HepG2 (cell line): ENCODE data around the gene C5orf15. TPM values are rescaled to one million over a fixed set of nuclear protein-coding genes. Genes with fewer than 3 reads are reported as not detected.

Source experiments
- KDM4B ChIP-seq: sonication (generic); formaldehyde crosslinking; IDR thresholded peaks from 2 replicates; pipeline ENCODE4 v1.4.0; 2020; ENCODE audit warnings: missing genetic modification reagents
- KDM5A ChIP-seq: fragments of 200-600 bp; sonication (generic); IDR thresholded peaks from 2 replicates; pipeline ENCODE4 v1.7.0; 2018; ENCODE audit warnings: antibody characterized with exemption, mild to moderate bottlenecking, low read length, borderline replicate concordance
- MAFK ChIP-seq, 2 experiments: IDR thresholded peaks in 1 of 2; conservative IDR thresholded peaks in 1 of 2; 2 replicates each; pipeline ENCODE4 v1.6.1; 2011; ENCODE audit warnings: improper control_type of control experiment in 2 of 2, low read length in 2 of 2
- NAIF1 ChIP-seq: sonication (generic); formaldehyde crosslinking; IDR thresholded peaks from 2 replicates; pipeline ENCODE4 v1.5.0; 2020; ENCODE audit warnings: mild to moderate bottlenecking, missing genetic modification reagents, borderline replicate concordance
- ZC3H4 ChIP-seq: sonication (generic); formaldehyde crosslinking; IDR thresholded peaks from 2 replicates; pipeline ENCODE4 v1.4.0; 2020; ENCODE audit warnings: missing genetic modification reagents, borderline replicate concordance
- ZNF530 ChIP-seq: sonication (generic); formaldehyde crosslinking; IDR thresholded peaks from 2 replicates; pipeline ENCODE4 v1.5.0; 2020; ENCODE audit warnings: low read depth, mild to moderate bottlenecking, missing genetic modification reagents
- polyA plus RNA-seq, 8 experiments: library from polyadenylated mRNA; depleted of rRNA in 3 of 8; stranded (reverse) in 7 of 8; unstranded in 1 of 8; fragments of >200 nt; fragmentation: Illumina TruSeq in 4 of 8; extraction: Trizol in 4 of 8; gene quantifications; 2 replicates each; pipeline versions ENCODE4 v1.2.1 to v1.2.3, GENCODE V29; 2011 to 2016; ENCODE audit warnings: low read depth in 4 of 8, missing spikeins in 1 of 8, mixed read lengths in 1 of 8; ENCODE audit not compliant: insufficient read depth in 1 of 8
- total RNA-seq, 5 experiments: library from RNA; depleted of rRNA; stranded (reverse); fragments of >200 nt; fragmentation: Illumina TruSeq; extraction: Trizol; gene quantifications; 2 replicates each; pipeline ENCODE4 v1.2.3, GENCODE V29; 2016; ENCODE audit warnings: low read depth in 1 of 5
- TF ChIP-seq, protein P1 (sequence below), 2 experiments: fragments of 450-650 bp in 1 of 2; sonication (generic) in 1 of 2; formaldehyde crosslinking in 1 of 2; IDR thresholded peaks; 2 replicates each; pipeline versions ENCODE4 v1.6.1 to v1.8.0; 2016 to 2022; ENCODE audit warnings: antibody characterized with exemption in 1 of 2, mild to moderate bottlenecking in 1 of 2, missing genetic modification reagents in 1 of 2
- TF ChIP-seq, protein P2 (sequence below): sonication (generic); formaldehyde crosslinking; IDR thresholded peaks from 2 replicates; pipeline ENCODE4 v1.4.0; 2020; ENCODE audit warnings: missing genetic modification reagents, low read depth, mild to moderate bottlenecking, borderline replicate concordance
- TF ChIP-seq, protein P3 (sequence below): sonication (generic); formaldehyde crosslinking; IDR thresholded peaks from 2 replicates; pipeline ENCODE4 v1.4.0; 2020; ENCODE audit warnings: missing genetic modification reagents, borderline replicate concordance
- TF ChIP-seq, protein P4 (sequence below): conservative IDR thresholded peaks from 2 replicates; pipeline ENCODE4 v1.6.1; 2018; ENCODE audit warnings: missing genetic modification reagents

C5orf15 gene
- total and polyA plus RNA-seq, 2 of the 13 experiments (the other 11 are each of a cell fraction or from before 2014, with no cell fraction given) = 58.5 to 82.7 TPM

DNA sequence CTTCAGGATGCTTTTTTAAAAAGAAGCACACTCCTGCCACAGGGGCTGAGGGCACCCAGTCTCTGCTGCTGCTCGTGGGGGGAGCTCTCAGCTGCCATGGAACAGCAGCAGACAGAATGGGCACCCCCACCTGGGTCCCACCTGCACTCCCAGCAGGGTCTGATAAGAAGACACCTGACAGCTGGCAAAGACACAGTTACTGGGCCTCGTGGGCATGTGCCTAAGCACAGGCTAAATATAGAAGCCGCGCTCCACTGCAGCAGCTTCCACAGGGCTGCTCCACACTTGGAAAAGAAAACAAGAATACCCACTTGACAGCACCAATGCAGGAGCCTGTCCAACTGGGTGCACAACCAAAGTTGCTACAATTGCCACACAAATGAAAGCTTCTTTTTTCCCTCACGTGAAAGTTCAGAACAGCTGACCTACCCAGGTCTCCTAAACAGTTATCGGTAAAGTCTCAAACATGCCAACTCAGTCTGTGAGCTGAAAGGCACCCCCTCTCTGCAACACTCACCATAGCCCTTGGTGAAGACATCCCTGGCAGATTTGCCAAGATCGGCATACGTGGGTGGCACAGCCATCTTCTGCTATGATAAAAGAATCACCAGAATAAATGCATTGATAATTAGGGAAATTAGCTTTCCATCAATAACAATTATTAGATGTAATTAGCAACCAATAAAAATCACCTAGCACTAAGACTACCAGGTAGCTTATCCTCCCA lies 24.2 kb upstream of the C5orf15 start (continued):
- TF ChIP-seq, protein P1, sequence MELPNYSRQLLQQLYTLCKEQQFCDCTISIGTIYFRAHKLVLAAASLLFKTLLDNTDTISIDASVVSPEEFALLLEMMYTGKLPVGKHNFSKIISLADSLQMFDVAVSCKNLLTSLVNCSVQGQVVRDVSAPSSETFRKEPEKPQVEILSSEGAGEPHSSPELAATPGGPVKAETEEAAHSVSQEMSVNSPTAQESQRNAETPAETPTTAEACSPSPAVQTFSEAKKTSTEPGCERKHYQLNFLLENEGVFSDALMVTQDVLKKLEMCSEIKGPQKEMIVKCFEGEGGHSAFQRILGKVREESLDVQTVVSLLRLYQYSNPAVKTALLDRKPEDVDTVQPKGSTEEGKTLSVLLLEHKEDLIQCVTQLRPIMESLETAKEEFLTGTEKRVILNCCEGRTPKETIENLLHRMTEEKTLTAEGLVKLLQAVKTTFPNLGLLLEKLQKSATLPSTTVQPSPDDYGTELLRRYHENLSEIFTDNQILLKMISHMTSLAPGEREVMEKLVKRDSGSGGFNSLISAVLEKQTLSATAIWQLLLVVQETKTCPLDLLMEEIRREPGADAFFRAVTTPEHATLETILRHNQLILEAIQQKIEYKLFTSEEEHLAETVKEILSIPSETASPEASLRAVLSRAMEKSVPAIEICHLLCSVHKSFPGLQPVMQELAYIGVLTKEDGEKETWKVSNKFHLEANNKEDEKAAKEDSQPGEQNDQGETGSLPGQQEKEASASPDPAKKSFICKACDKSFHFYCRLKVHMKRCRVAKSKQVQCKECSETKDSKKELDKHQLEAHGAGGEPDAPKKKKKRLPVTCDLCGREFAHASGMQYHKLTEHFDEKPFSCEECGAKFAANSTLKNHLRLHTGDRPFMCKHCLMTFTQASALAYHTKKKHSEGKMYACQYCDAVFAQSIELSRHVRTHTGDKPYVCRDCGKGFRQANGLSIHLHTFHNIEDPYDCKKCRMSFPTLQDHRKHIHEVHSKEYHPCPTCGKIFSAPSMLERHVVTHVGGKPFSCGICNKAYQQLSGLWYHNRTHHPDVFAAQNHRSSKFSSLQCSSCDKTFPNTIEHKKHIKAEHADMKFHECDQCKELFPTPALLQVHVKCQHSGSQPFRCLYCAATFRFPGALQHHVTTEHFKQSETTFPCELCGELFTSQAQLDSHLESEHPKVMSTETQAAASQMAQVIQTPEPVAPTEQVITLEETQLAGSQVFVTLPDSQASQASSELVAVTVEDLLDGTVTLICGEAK (IDR thresholded peaks at IDR 0.05) = no peak
- TF ChIP-seq, protein P1 (CRISPR knock-in tag; IDR thresholded peaks at IDR 0.05) = no peak
- TF ChIP-seq ZC3H4 (no peak), NAIF1 (CRISPR knock-in tag) (no peak), ZNF530 (CRISPR knock-in tag) (no peak), KDM5A (no peak), MAFK (conservative IDR thresholded peaks at IDR 0.05 in 1 of 2, IDR thresholded peaks at IDR 0.05 in 1 of 2; ENCODE audit: low read length in 2 of 2) (no peak), KDM4B (no peak)
- TF ChIP-seq, protein P2, sequence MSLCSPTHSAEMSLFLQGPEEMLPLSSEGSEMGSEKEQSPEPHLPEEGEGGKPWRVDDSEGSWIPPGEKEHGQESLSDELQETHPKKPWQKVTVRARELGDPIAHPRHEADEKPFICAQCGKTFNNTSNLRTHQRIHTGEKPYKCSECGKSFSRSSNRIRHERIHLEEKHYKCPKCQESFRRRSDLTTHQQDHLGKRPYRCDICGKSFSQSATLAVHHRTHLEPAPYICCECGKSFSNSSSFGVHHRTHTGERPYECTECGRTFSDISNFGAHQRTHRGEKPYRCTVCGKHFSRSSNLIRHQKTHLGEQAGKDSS (CRISPR knock-in tag) = no peak
- TF ChIP-seq, protein P3, sequence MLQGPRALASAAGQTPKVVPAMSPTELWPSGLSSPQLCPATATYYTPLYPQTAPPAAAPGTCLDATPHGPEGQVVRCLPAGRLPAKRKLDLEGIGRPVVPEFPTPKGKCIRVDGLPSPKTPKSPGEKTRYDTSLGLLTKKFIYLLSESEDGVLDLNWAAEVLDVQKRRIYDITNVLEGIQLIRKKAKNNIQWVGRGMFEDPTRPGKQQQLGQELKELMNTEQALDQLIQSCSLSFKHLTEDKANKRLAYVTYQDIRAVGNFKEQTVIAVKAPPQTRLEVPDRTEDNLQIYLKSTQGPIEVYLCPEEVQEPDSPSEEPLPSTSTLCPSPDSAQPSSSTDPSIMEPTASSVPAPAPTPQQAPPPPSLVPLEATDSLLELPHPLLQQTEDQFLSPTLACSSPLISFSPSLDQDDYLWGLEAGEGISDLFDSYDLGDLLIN (CRISPR knock-in tag) = no peak
- TF ChIP-seq, protein P4, sequence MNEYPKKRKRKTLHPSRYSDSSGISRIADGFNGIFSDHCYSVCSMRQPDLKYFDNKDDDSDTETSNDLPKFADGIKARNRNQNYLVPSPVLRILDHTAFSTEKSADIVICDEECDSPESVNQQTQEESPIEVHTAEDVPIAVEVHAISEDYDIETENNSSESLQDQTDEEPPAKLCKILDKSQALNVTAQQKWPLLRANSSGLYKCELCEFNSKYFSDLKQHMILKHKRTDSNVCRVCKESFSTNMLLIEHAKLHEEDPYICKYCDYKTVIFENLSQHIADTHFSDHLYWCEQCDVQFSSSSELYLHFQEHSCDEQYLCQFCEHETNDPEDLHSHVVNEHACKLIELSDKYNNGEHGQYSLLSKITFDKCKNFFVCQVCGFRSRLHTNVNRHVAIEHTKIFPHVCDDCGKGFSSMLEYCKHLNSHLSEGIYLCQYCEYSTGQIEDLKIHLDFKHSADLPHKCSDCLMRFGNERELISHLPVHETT (CRISPR knock-in tag) = no peak
- TF ChIP-seq, all 625 proteins: peak for 0
